H1 (cell line): Measurements from ENCODE around the gene HMCN2. TPM values are rescaled to one million over a fixed set of nuclear protein-coding genes. Genes with fewer than 3 reads are reported as not detected.

Source experiments
- CTCF ChIA-PET: fragments of 300-600 bp; sonication (Branson Sonifier 250); formaldehyde crosslinking; loops from one replicate; lab custom pipeline; 2021; ENCODE audit not compliant: partially characterized antibody; lab: Charles Lee
- POLR2A ChIA-PET: fragments of 300-600 bp; sonication (Branson Sonifier 250); formaldehyde crosslinking; loops from one replicate; lab custom pipeline; 2021; ENCODE audit warnings: inconsistent platforms; ENCODE audit not compliant: partially characterized antibody; lab: Charles Lee
- DNase-seq, 2 experiments: peaks; one replicate each; pipeline versions ENCODE4 v3.0.0 to v3.0.0-alpha.2; 2010 to 2022; ENCODE audit warnings: low spot score in 2 of 2, low read depth in 1 of 2, mixed read lengths in 1 of 2
- FAIRE-seq: peaks from 2 replicates; lab custom pipeline; 2011; peaks lifted over from hg19 to GRCh38; lab: Jason Lieb, UNC
- H2AFZ ChIP-seq: 2 replicates; pipeline ENCODE4 v1.8.1; 2012; ENCODE audit warnings: low read length, inconsistent platforms
- H2AK5ac ChIP-seq: 2 replicates; pipeline ENCODE4 v1.6.1; 2013; ENCODE audit warnings: low read depth, low read length
- H2BK120ac ChIP-seq: replicated peaks from 2 replicates; pipeline ENCODE3; 2013; ENCODE audit warnings: low read depth, low read length, inconsistent platforms
- H2BK12ac ChIP-seq: 2 replicates; pipeline ENCODE4 v1.6.1; 2013; ENCODE audit warnings: low read depth, low read length
- H2BK15ac ChIP-seq: 2 replicates; pipeline ENCODE4 v1.6.1; 2013; ENCODE audit warnings: low read length
- H2BK20ac ChIP-seq: 2 replicates; pipeline ENCODE4 v1.6.1; 2013; ENCODE audit warnings: low read length
- H2BK5ac ChIP-seq: 2 replicates; pipeline ENCODE4 v1.6.1; 2013; ENCODE audit warnings: low read depth, low read length
- H3K14ac ChIP-seq: 2 replicates; pipeline ENCODE4 v1.6.1; 2013; ENCODE audit warnings: inconsistent platforms; ENCODE audit not compliant: insufficient read length
- H3K18ac ChIP-seq: 2 replicates; pipeline ENCODE4 v1.6.1; 2013; ENCODE audit warnings: low read length; ENCODE audit errors: extremely low read depth
- H3K23ac ChIP-seq: 2 replicates; pipeline ENCODE4 v1.6.1; 2013; ENCODE audit warnings: inconsistent platforms; ENCODE audit not compliant: insufficient read length
- H3K23me2 ChIP-seq: 2 replicates; pipeline ENCODE4 v1.6.1; 2013; ENCODE audit warnings: low read depth, low read length
- H3K27ac ChIP-seq: 2 replicates; pipeline ENCODE4 v1.6.1; 2011; ENCODE audit warnings: low read depth, low read length, inconsistent platforms
- H3K27me3 ChIP-seq, 4 experiments: replicated peaks in 1 of 4; 1 replicate in 1 of 4; 2 replicates in 3 of 4; pipeline versions ENCODE4 v1.6.1 to v1.8.1; 2011 to 2013; ENCODE audit warnings: low read length in 3 of 4, mild to moderate bottlenecking in 3 of 4, inconsistent platforms in 2 of 4, mixed read lengths in 2 of 4, moderate library complexity in 1 of 4; ENCODE audit not compliant: control insufficient read depth in 3 of 4, insufficient read depth in 3 of 4; ENCODE audit errors: extremely low read depth in 1 of 4
- H3K36me3 ChIP-seq, 4 experiments: 2 replicates each; pipeline versions ENCODE4 v1.6.1 to v1.8.1; 2011 to 2013; ENCODE audit warnings: mild to moderate bottlenecking in 4 of 4, low read length in 3 of 4, moderate library complexity in 2 of 4, control low read depth in 1 of 4, inconsistent platforms in 1 of 4; ENCODE audit not compliant: insufficient read depth in 4 of 4, control insufficient read depth in 2 of 4
- H3K4ac ChIP-seq: replicated peaks from 2 replicates; pipeline ENCODE3; 2013; ENCODE audit warnings: low read length, low read depth, mixed read lengths, inconsistent platforms; ENCODE audit not compliant: insufficient read length
- H3K4me1 ChIP-seq, 4 experiments: replicated peaks in 1 of 4; 1 replicate in 1 of 4; 2 replicates in 3 of 4; pipeline versions ENCODE4 v1.6.1 to v1.8.1; 2011 to 2013; ENCODE audit warnings: low read length in 3 of 4, inconsistent platforms in 2 of 4, mixed read lengths in 1 of 4; ENCODE audit not compliant: insufficient read depth in 4 of 4, control insufficient read depth in 3 of 4
- H3K4me2 ChIP-seq, 2 experiments: 2 replicates each; pipeline versions ENCODE4 v1.6.1 to v1.8.1; 2011 to 2013; ENCODE audit warnings: low read depth in 2 of 2, low read length in 2 of 2, control low read depth in 1 of 2, inconsistent platforms in 1 of 2, mild to moderate bottlenecking in 1 of 2; ENCODE audit not compliant: insufficient read depth in 1 of 2
- H3K4me3 ChIP-seq, 4 experiments: fragments of 200-600, 300-600 bp in 1 of 4; sonication (generic), shearing (Covaris generic), sonication (Bioruptor Twin) in 1 of 4; 2 replicates each; pipeline versions ENCODE4 v1.5.1 to v1.8.1; 2011 to 2016; ENCODE audit warnings: low read length in 4 of 4, low read depth in 3 of 4, control low read depth in 2 of 4, inconsistent platforms in 2 of 4, mild to moderate bottlenecking in 2 of 4, mixed read lengths in 1 of 4, moderate library complexity in 1 of 4; ENCODE audit not compliant: insufficient read depth in 2 of 4; ENCODE audit errors: extremely low read depth in 1 of 4
- H3K56ac ChIP-seq: replicated peaks from 2 replicates; pipeline ENCODE3; 2013; ENCODE audit warnings: low read depth, mild to moderate bottlenecking, mixed read lengths, low read length, inconsistent platforms; ENCODE audit not compliant: insufficient read length
- H3K79me1 ChIP-seq: 2 replicates; pipeline ENCODE4 v1.6.1; 2013; ENCODE audit warnings: low read depth, low read length, control low read depth
- H3K79me2 ChIP-seq, 2 experiments: 2 replicates each; pipeline versions ENCODE4 v1.6.1 to v1.8.1; 2012 to 2013; ENCODE audit warnings: low read length in 2 of 2, mild to moderate bottlenecking in 2 of 2, inconsistent platforms in 1 of 2; ENCODE audit not compliant: insufficient read depth in 2 of 2, control insufficient read depth in 1 of 2
- H3K9ac ChIP-seq, 4 experiments: replicated peaks in 1 of 4; 1 replicate in 1 of 4; 2 replicates in 3 of 4; pipeline versions ENCODE4 v1.6.1 to v1.8.1; 2011 to 2013; ENCODE audit warnings: low read depth in 3 of 4, low read length in 3 of 4, control low read depth in 2 of 4, mild to moderate bottlenecking in 2 of 4, moderate library complexity in 2 of 4, inconsistent platforms in 1 of 4; ENCODE audit errors: extremely low read depth in 1 of 4
- H3K9me3 ChIP-seq, 2 experiments: 2 replicates each; pipeline versions ENCODE4 v1.6.1 to v1.8.1; 2012 to 2013; ENCODE audit warnings: mild to moderate bottlenecking in 2 of 2, moderate library complexity in 2 of 2, control low read depth in 1 of 2, inconsistent platforms in 1 of 2, low read depth in 1 of 2, low read length in 1 of 2, mixed read lengths in 1 of 2; ENCODE audit not compliant: insufficient read depth in 2 of 2
- H4K20me1 ChIP-seq, 2 experiments: replicated peaks in 1 of 2; 2 replicates each; pipeline versions ENCODE3 to v1.8.1; 2011 to 2013; ENCODE audit warnings: inconsistent platforms in 2 of 2, low read length in 2 of 2, mild to moderate bottlenecking in 1 of 2; ENCODE audit not compliant: insufficient read depth in 2 of 2, control insufficient read depth in 1 of 2
- H4K5ac ChIP-seq: 2 replicates; pipeline ENCODE4 v1.6.1; 2013; ENCODE audit warnings: low read length, low read depth, mixed read lengths, inconsistent platforms; ENCODE audit not compliant: insufficient read length
- H4K8ac ChIP-seq: 2 replicates; pipeline ENCODE4 v1.8.0; 2013; ENCODE audit warnings: mild to moderate bottlenecking, moderate library complexity, low read length, inconsistent platforms; ENCODE audit not compliant: insufficient read depth; ENCODE audit errors: extremely low read depth
- H4K91ac ChIP-seq: replicated peaks from 2 replicates; pipeline ENCODE3; 2013; ENCODE audit warnings: low read length, mixed read lengths, inconsistent platforms; ENCODE audit not compliant: insufficient read length
- CEBPB ChIP-seq: IDR thresholded peaks from 2 replicates; pipeline ENCODE4 v1.6.1; 2012; ENCODE audit warnings: low read depth, low read length
- CHD2 ChIP-seq: IDR thresholded peaks from 2 replicates; pipeline ENCODE4 v1.6.1; 2012; ENCODE audit warnings: low read length, improper control_type of control experiment
- EP300 ChIP-seq, 2 experiments: IDR thresholded peaks; 1 replicate in 1 of 2; 2 replicates in 1 of 2; pipeline ENCODE4 v1.6.1; 2011 to 2012; ENCODE audit warnings: low read depth in 2 of 2, low read length in 2 of 2, mild to moderate bottlenecking in 2 of 2, borderline replicate concordance in 1 of 2, inconsistent platforms in 1 of 2, moderate library complexity in 1 of 2
- GTF2F1 ChIP-seq: IDR thresholded peaks from 2 replicates; pipeline ENCODE4 v1.6.1; 2012; ENCODE audit warnings: low read depth, low read length, improper control_type of control experiment, borderline replicate concordance
- HDAC6 ChIP-seq: IDR thresholded peaks from one replicate; pipeline ENCODE4 v1.7.1; 2012; ENCODE audit warnings: low read depth, mild to moderate bottlenecking, inconsistent platforms, low read length, moderate library complexity
- MAFK ChIP-seq: IDR thresholded peaks from 2 replicates; pipeline ENCODE4 v1.6.1; 2012; ENCODE audit warnings: low read depth, mild to moderate bottlenecking, improper control_type of control experiment, low read length
- NRF1 ChIP-seq: IDR thresholded peaks from 2 replicates; pipeline ENCODE4 v1.6.1; 2011; ENCODE audit warnings: mild to moderate bottlenecking, low read depth, low read length, improper control_type of control experiment
- RFX5 ChIP-seq: IDR thresholded peaks from 2 replicates; pipeline ENCODE4 v1.6.1; 2011; ENCODE audit warnings: low read depth, low read length, improper control_type of control experiment, borderline replicate concordance
- RNF2 ChIP-seq: fragments of 200-900, 300-1000 bp; sonication (generic); IDR thresholded peaks from 2 replicates; pipeline ENCODE4 v1.7.1; 2016; ENCODE audit warnings: borderline replicate concordance, low read depth, mild to moderate bottlenecking, antibody characterized with exemption, low read length; ENCODE audit not compliant: poor library complexity, severe bottlenecking; ENCODE audit errors: missing control alignments
- SP2 ChIP-seq: IDR thresholded peaks from 2 replicates; pipeline ENCODE4 v1.6.1; 2012; ENCODE audit warnings: mild to moderate bottlenecking, low read length, inconsistent platforms
- TBP ChIP-seq: IDR thresholded peaks from 2 replicates; pipeline ENCODE4 v1.6.1; 2011; ENCODE audit warnings: low read depth, low read length, improper control_type of control experiment
- YY1 ChIP-seq: IDR thresholded peaks from 2 replicates; pipeline ENCODE4 v1.6.1; 2011; ENCODE audit warnings: low read depth, mild to moderate bottlenecking, low read length
- ZNF274 ChIP-seq: IDR thresholded peaks from 2 replicates; pipeline ENCODE4 v1.7.0; 2012; ENCODE audit warnings: low read length, borderline replicate concordance; ENCODE audit errors: extremely low read depth
- WGBS, 2 experiments: shearing (Covaris generic) in 1 of 2; methylation state at CpG; one replicate each; pipeline versions ENCODE4 v1.1.6 to v1.1.7; 2013 to 2015; ENCODE audit warnings: low lambda C conversion rate in 2 of 2, mixed read lengths in 2 of 2, inconsistent platforms in 1 of 2, low coverage in 1 of 2, missing lambda C conversion rate in 1 of 2; ENCODE audit not compliant: insufficient replicate concordance in 2 of 2, insufficient coverage in 1 of 2, insufficient read length in 1 of 2; ENCODE audit errors: extremely low coverage in 1 of 2, missing lambda C conversion rate in 1 of 2; 5-methylcytosine and 5-hydroxymethylcytosine counted together
- polyA plus RNA-seq, 7 experiments: library from polyadenylated mRNA; depleted of rRNA in 3 of 7; stranded (reverse) in 5 of 7; unstranded in 2 of 7; fragments of >200 nt in 5 of 7; fragments of 200-250 nt in 2 of 7; gene quantifications; 1 replicate in 5 of 7; 2 replicates in 1 of 7; 4 replicates in 1 of 7; pipeline versions ENCODE4 v1.2.1 to v1.2.3, GENCODE V29; 2011 to 2013; ENCODE audit warnings: missing spikeins in 2 of 7, mixed read lengths in 2 of 7
- total RNA-seq: library from RNA; stranded (reverse); fragmentation: NEBNext Ultra II Directional; extraction: Animal tissue kit (Norgen Biotek cat#: 25700); gene quantifications from 2 replicates; pipeline ENCODE4 v1.2.1, GENCODE V29; 2021
- TF ChIP-seq, protein P1 (sequence below): IDR thresholded peaks from 2 replicates; pipeline ENCODE4 v1.6.1; 2012; ENCODE audit warnings: inconsistent platforms

The HMCN2 gene
- total and polyA plus RNA-seq, 2 of the 8 experiments (the other 6 are each of a cell fraction or from before 2014, with no cell fraction given) = 5.0 to 9.1 TPM

DNA sequence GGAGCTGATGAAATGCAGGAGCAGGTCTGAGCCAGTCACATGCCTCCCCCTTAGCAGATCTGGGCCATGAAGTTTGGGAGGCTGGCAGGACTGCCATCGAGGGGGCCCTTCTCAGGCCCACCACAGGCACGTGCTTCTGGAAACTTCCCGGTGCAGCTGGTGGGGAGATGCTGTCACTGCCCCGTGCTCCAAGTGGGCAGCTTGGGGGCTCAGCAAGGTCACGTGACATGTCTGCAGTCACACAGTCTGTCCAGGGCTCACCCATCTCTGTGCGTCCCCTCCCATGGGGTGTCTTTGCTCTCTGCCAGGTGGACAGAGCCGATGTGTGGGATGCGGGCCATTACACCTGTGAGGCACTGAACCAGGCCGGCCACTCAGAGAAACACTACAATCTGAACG is 99.8 kb downstream of the HMCN2 start:
- no peaks in the 10 kb centered on the region for H3K9me3 ChIP-seq
- H4K91ac ChIP-seq = no peak overlapping the region
- H4K20me1 ChIP-seq = no peaks in the 10 kb centered on the region
- ChIA-PET POLR2A (interaction anchor here (1.2 to 3.6 kb wide), 4 partner anchors 9 to 82 kb away, joined by 4 to 14 read pairs (median 4); no protein-coding TSS in a partner anchor), CTCF (interaction anchor here (0.6 to 1.6 kb wide), 3 partner anchors 96 to 259 kb away, joined by 3 to 5 read pairs (median 4); no protein-coding TSS in a partner anchor)
- H2AK5ac ChIP-seq = no peak overlapping the region
- no peak overlapping the region for H2AFZ ChIP-seq
- H3K56ac ChIP-seq = no peak overlapping the region
- no peaks in the 10 kb centered on the region for H3K79me2 ChIP-seq
- no peak overlapping the region for H2BK12ac ChIP-seq
- no peak overlapping the region for H3K27ac ChIP-seq
- H2BK5ac ChIP-seq = no peak overlapping the region
- no peak overlapping the region for H3K14ac ChIP-seq
- H2BK120ac ChIP-seq = no peak overlapping the region
- H3K27me3 ChIP-seq = no peaks in the 10 kb centered on the region
- no peak overlapping the region for H3K9ac ChIP-seq
- H3K23me2 ChIP-seq = peaks cover 7% of the 10 kb centered on the region; the same call in 1 of the 2 replicates
- no peak overlapping the region for H3K4me3 ChIP-seq
- H2BK20ac ChIP-seq = no peak overlapping the region
- 94% methylated on average over 10 of the region's 10 CpGs; no CpG with 5 or more reads in 1 of the 2 experiments for WGBS, 2 experiments
- H3K23ac ChIP-seq = no peak overlapping the region
- H3K4me1 ChIP-seq = no peaks in the 10 kb centered on the region; a peak in 1 of 7 replicates
- no peaks in the 10 kb centered on the region for H3K79me1 ChIP-seq
- no peaks in the 10 kb centered on the region; a peak in 1 of 8 replicates for H3K36me3 ChIP-seq
- H2BK15ac ChIP-seq = no peak overlapping the region
- H3K18ac ChIP-seq = no peak overlapping the region
- no peak overlapping the region for H3K4me2 ChIP-seq
- H4K8ac ChIP-seq = no peak overlapping the region
- DNase-seq (no peak), FAIRE-seq (no peak)
- no peak overlapping the region for H4K5ac ChIP-seq
- no peak overlapping the region for H3K4ac ChIP-seq
- TF ChIP-seq CHD2 = no peak
- TF ChIP-seq YY1 = no peak
- no peak for TF ChIP-seq SP2
- no peak for TF ChIP-seq RFX5
- no peak for TF ChIP-seq EP300 (IDR thresholded peaks at IDR 0.05; ENCODE audit: borderline replicate concordance in 1 of 2, low read depth in 2 of 2, low read length in 2 of 2)
- TF ChIP-seq, protein P1, sequence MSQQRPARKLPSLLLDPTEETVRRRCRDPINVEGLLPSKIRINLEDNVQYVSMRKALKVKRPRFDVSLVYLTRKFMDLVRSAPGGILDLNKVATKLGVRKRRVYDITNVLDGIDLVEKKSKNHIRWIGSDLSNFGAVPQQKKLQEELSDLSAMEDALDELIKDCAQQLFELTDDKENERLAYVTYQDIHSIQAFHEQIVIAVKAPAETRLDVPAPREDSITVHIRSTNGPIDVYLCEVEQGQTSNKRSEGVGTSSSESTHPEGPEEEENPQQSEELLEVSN = no peak
- no peak for TF ChIP-seq HDAC6
- TF ChIP-seq NRF1 = no peak
- TF ChIP-seq RNF2 = no peak
- no peak for TF ChIP-seq CEBPB
- TF ChIP-seq GTF2F1 = no peak
- no peak for TF ChIP-seq ZNF274
- TF ChIP-seq MAFK = no peak
- TF ChIP-seq TBP = no peak
